ENCODE measurements around the gene PSMA5. TPM values are rescaled to one million over a fixed set of nuclear protein-coding genes. Genes with fewer than 3 reads are reported as not detected.

Gene PSMA5
- total and polyA plus RNA-seq, 2 of the 13 experiments (the other 11 are each of a cell fraction or from before 2014, with no cell fraction given) = 140 to 169 TPM

- TF ChIP-seq, protein P1, sequence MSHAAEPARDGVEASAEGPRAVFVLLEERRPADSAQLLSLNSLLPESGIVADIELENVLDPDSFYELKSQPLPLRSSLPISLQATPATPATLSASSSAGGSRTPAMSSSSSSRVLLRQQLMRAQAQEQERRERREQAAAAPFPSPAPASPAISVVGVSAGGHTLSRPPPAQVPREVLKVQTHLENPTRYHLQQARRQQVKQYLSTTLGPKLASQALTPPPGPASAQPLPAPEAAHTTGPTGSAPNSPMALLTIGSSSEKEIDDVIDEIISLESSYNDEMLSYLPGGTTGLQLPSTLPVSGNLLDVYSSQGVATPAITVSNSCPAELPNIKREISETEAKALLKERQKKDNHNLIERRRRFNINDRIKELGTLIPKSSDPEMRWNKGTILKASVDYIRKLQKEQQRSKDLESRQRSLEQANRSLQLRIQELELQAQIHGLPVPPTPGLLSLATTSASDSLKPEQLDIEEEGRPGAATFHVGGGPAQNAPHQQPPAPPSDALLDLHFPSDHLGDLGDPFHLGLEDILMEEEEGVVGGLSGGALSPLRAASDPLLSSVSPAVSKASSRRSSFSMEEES (CRISPR knock-in tag; IDR thresholded peaks at IDR 0.05) = no peak
- TF ChIP-seq KAT7 (CRISPR knock-in tag; IDR thresholded peaks at IDR 0.05; ENCODE audit: borderline replicate concordance) (no peak), TBX2 (CRISPR knock-in tag; IDR thresholded peaks at IDR 0.05; ENCODE audit: borderline replicate concordance) (no peak), NRL (CRISPR knock-in tag; IDR thresholded peaks at IDR 0.05; ENCODE audit: borderline replicate concordance) (no peak), ZNF451 (CRISPR knock-in tag; IDR thresholded peaks at IDR 0.05) (no peak), SOX13 (IDR thresholded peaks at IDR 0.05) (no peak), SOX13 (CRISPR knock-in tag; conservative IDR thresholded peaks at IDR 0.05 in 1 of 2, IDR thresholded peaks at IDR 0.05 in 1 of 2) (peak in 1 of 2 experiments; percentile 24; a peak in 1 of 4 replicates), ZNF496 (CRISPR knock-in tag; IDR thresholded peaks at IDR 0.05; ENCODE audit: insufficient replicate concordance) (no peak), ZC3H13 (CRISPR knock-in tag; IDR thresholded peaks at IDR 0.05) (no peak), HOXA5 (CRISPR knock-in tag; IDR thresholded peaks at IDR 0.05) (no peak), KDM3A (CRISPR knock-in tag; IDR thresholded peaks at IDR 0.05; ENCODE audit: low read depth) (0 out of 2 replicates have a peak, but pooled peaks have one; percentile 33), TEAD3 (CRISPR knock-in tag; optimal IDR thresholded peaks at IDR 0.05; ENCODE audit: borderline replicate concordance) (peak; percentile 70), NR2F6 (IDR thresholded peaks at IDR 0.05) (peak; percentile 65), NR2F6 (CRISPR knock-in tag; IDR thresholded peaks at IDR 0.05) (peak; percentile 70), NR2F2 (IDR thresholded peaks at IDR 0.05; ENCODE audit: borderline replicate concordance, low read depth) (peak; percentile 55), ZNF841 (CRISPR knock-in tag; IDR thresholded peaks at IDR 0.05; ENCODE audit: borderline replicate concordance) (no peak), MTERF4 (CRISPR knock-in tag; IDR thresholded peaks at IDR 0.05) (no peak), PPARG (CRISPR knock-in tag; conservative IDR thresholded peaks at IDR 0.05) (0 out of 2 replicates have a peak, but pooled peaks have one; percentile 43), MEIS1 (CRISPR knock-in tag; IDR thresholded peaks at IDR 0.05; ENCODE audit: borderline replicate concordance) (no peak), CHD4 (IDR thresholded peaks at IDR 0.05; ENCODE audit: borderline replicate concordance, low read length) (no peak), ZNF20 (CRISPR knock-in tag; IDR thresholded peaks at IDR 0.05) (no peak)
- TF ChIP-seq, protein P2, sequence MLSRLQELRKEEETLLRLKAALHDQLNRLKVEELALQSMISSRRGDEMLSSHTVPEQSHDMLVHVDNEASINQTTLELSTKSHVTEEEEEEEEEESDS (CRISPR knock-in tag; IDR thresholded peaks at IDR 0.05; ENCODE audit: borderline replicate concordance) = no peak
- TF ChIP-seq, protein P3, sequence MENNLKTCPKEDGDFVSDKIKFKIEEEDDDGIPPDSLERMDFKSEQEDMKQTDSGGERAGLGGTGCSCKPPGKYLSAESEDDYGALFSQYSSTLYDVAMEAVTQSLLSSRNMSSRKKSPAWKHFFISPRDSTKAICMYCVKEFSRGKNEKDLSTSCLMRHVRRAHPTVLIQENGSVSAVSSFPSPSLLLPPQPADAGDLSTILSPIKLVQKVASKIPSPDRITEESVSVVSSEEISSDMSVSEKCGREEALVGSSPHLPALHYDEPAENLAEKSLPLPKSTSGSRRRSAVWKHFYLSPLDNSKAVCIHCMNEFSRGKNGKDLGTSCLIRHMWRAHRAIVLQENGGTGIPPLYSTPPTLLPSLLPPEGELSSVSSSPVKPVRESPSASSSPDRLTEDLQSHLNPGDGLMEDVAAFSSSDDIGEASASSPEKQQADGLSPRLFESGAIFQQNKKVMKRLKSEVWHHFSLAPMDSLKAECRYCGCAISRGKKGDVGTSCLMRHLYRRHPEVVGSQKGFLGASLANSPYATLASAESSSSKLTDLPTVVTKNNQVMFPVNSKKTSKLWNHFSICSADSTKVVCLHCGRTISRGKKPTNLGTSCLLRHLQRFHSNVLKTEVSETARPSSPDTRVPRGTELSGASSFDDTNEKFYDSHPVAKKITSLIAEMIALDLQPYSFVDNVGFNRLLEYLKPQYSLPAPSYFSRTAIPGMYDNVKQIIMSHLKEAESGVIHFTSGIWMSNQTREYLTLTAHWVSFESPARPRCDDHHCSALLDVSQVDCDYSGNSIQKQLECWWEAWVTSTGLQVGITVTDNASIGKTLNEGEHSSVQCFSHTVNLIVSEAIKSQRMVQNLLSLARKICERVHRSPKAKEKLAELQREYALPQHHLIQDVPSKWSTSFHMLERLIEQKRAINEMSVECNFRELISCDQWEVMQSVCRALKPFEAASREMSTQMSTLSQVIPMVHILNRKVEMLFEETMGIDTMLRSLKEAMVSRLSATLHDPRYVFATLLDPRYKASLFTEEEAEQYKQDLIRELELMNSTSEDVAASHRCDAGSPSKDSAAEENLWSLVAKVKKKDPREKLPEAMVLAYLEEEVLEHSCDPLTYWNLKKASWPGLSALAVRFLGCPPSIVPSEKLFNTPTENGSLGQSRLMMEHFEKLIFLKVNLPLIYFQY (CRISPR knock-in tag; IDR thresholded peaks at IDR 0.05; ENCODE audit: borderline replicate concordance) = no peak
- TF ChIP-seq, protein P4, sequence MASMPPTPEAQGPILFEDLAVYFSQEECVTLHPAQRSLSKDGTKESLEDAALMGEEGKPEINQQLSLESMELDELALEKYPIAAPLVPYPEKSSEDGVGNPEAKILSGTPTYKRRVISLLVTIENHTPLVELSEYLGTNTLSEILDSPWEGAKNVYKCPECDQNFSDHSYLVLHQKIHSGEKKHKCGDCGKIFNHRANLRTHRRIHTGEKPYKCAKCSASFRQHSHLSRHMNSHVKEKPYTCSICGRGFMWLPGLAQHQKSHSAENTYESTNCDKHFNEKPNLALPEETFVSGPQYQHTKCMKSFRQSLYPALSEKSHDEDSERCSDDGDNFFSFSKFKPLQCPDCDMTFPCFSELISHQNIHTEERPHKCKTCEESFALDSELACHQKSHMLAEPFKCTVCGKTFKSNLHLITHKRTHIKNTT (CRISPR knock-in tag; IDR thresholded peaks at IDR 0.05) = no peak
These were observed 60.5 kb downstream of the PSMA5 start (continued) for GRCh38 chr1:109365642-109366204.
